Activated naive CD8-positive, alpha-beta T cell treated with anti-CD3 and anti-CD28 coated beads, Interleukin-2, amount 50 U/mL, for 16 hours (primary cell): Measurements from ENCODE around the gene CLDN14.
"Not testable (repeated sequence)": the region's sequence is repeated elsewhere in the genome, so short reads cannot be mapped to it uniquely, and the experiment has no call there.

ENCODE experiments used
- DNase-seq: peaks from one replicate; pipeline ENCODE4 v3.0.0-alpha.2; 2020; ENCODE audit warnings: low read depth, low spot score

The CLDN14 gene

DNA sequence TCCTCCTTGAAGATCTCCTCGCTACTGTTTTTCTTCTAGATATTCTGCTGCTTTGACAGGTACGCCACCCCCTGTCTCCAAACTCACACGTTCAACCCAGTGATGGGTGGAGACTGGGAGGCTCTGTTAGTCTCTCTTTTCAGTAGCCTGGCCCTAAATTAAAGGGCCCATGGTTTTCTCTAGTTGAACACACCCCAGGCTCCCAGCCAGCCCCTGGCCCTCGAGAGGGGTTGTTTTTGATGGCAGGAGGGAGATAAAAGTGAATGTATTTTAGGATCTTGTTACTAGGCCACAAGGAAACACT lies 21.6 kb upstream of the CLDN14 start:
- DNase-seq = no peak

DNA sequence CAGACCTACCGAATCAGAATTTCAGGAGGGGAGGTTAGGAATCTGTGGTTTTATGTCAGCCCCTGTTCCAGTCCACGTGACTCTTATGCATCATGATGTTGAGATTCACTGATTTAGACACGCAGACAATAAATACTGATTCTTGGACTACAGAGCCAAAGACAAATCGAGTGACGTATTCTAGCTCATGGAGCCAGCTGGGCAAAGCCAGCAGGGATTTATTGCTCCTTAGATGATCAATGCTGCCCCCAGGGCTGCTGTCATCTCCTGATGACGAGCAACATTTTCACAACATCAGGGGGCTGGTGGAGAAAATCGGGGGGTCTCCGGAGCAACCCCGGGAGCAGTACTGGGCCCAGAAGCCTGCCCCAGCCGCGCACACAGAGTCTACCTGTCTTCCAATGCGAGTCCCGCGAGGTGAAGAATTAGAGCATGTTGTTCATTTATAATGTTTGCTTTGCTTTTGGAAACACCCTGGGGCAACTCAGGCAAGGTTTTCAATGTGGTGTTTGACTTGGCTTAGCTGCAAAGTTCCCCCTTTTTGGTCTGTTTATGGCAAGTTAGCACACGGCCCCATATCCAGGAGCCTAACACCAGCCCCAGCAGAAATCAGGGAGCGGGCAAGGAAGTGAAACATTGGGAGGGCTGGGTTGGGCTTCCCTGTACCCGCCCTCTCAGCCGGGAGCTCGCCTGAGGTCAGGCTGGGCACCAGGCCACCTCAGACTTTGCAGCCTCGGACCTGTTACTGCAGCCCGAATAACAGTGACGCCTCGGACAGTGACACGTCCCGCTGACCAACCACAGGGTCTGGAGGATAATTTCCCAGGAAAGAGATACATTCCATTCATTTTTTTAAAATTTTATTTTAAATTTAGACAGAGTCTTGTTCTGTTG lies 19.9 kb upstream of the CLDN14 start:
- DNase-seq = no peak

DNA sequence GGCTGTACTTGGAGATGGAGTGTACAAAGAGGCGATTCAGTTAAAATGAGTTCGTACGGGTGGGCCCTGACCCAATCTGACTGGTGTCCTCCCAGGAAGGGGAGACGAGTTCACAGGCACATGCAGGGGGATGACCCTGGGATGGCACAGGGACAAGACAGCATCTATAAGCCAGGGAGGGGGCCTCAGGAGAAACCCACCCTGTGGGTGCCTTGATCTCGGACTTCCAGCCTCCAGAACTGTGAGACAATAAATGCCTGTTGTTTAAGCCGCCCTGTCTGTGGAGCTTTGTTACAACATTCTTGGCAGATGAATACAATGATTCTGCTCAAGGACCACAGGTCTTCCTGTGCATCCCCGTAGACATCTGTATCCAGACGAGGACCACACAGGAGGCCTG lies 14.6 kb upstream of the CLDN14 start:
- DNase-seq = no peak

DNA sequence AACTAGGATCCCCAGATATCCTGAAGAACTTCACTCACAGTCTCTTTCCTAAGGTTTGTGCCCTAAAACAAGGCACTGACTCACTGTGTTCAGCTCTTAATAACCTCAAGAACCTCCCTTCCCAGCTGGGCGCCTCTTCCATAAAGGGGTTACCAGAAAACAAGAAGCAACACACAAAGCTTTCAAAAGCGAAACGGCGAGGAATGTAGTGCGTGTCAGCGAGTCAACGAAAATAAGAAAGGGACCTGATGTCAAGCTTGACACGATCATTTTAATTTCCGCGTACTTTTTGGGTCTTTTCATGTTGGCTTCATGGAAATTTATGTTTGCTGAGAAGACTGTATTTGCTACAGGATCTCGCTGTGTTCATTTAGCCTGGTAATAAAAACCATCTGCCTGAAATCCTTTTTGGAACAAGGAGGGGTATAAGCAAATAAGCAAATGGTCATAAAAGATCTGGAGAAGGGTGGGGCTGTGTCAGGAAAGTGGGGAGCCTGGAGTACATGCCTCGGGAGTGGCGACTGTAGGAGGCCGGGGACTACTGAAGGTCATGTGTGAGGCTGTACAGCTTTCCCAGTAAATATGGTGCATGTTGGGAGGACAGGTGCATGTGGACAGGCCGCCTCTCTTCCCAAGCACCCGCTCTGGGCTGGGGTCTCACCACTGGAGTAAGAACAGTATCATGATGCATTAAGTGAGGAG lies 11.4 kb upstream of the CLDN14 start:
- no peak for DNase-seq

DNA sequence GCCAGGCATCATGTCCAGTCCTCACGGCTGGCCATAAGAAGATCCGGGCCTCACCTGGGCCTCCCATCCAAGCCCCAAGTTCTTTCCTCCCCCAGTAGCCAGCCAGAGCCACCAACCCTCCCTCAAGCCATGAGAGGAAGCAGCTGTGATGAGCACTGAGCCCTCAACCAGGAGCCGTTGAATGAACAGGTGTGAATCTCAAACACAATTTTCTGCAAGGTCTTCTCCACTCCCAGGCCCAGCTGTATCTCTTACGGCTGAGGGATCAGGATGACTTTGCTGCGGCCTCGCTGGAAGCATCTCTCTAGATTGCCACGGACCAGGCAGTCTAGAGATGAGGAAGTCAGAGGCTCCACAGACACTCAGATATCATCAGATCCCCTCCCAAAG lies 9.8 kb upstream of the CLDN14 start:
- no peak for DNase-seq

DNA sequence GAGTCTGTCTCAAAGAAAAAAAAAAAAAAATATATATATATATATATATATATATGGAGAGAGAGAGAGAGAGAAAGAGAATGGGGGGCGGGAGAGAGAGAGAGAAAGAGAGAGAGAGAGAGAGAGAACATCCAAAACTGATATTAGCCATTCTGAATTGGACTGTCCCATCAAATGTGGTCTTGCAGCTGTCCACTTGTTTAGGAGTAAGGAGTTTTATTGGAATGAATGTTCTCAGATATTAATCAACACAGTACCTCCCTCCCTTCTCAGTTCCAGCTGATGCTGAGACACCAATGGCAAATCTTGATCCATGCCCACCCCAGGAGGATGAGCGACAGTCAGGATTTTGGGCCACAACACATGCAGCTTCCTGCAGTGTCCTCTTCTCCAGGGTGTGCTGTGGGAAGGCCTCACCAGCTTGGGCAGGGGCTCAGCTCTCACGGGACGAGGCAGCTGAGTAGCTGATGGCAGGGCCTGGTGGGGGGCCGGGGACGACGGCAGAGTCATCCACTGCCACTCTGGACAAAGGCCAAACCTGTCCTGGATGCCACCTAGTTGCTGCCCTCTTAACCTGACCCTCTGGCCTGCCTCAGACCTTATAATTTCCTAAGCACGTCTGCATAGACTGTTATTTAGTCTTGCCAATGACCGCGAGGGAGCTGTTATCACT lies 9.3 kb upstream of the CLDN14 start:
- DNase-seq = no peak

DNA sequence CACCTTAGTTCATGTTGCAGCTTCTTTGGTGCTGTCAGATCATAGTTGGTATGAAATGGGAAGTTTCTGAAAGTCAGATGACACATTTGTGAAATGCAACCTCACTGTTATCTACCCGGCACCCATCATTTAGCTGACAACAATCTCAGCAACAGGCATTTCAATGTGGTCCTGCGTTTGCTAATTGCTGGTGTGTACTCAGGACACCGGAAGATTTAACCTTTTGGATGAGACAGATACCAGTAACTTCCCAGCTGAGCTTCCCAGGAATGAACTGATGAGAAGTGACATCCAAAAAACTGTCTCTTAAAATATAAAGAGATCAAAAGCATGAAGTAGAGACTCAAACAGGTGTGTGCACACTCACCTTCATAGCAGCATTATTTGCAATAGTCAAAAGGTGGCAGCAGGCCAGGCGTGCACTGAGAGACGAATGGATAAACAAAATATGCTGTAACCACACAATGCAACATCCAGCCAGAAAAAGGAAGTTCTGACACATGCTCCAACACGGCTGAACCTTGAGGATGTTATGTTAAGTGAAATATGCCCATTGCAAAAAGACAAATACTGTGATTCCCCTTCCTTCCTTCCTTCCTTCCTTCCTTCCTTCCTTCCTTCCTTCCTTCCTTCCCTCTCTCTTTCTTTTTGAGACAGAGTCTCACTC lies 7.9 kb upstream of the CLDN14 start:
- no peak for DNase-seq

DNA sequence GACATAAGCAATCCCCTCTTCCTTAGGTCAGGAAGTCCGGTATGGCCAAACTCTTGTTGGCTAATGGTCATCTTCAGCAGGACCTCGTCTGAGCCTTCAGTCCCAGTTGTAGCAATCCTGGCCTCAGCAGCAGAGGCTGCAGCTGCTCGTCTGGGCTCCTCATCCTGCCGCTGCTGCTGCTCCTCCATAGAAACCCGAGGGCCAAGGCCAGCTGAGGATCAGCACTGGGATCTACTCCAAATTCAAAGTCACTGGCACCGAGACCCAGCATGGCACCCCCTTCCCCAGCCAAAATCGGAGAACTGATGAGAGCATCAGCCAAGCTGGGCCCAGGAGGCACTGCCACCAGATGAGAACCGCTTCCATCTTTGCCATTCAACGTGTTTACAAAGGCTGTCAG lies 6.3 kb upstream of the CLDN14 start:
- DNase-seq = no peak

DNA sequence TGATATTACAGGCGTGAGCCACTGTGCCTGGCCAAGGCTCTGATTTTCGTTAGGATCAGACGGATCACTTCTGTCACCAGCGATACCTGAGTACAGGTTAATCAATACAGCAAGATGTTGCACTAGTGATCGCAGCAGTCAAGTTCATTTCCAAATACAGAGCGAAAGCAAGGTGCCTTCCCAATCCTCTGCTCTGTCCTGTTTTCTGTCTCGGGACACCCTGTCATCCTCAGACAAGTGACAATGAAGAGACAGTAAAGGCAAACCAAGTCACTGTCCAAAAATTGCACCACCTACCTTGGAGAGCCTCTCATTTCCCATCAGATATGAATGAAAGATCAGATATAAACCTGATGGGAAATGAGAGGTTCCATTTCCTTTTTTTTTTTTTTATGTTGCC lies 5.6 kb upstream of the CLDN14 start:
- DNase-seq = no peak

DNA sequence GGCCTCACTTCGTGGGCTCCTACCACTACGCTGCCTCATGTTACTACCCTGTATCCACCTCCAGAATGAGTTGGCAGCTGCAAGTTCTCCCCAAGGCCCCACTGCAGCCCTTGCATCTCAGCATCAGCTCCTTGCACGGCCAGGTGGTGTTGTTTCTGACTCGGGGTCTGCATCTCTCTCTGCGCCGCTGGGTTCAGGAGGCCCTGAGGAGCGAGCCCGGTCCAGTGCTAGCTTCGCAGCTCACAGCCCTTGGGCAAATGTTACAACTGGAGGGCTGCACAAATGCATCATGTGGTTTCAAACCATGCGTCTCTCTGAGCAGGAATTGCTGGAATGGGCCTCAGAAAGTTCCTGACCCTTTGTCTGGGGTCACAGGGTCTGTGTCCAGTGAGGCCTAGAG lies 3.2 kb upstream of the CLDN14 start:
- DNase-seq = no peak

DNA sequence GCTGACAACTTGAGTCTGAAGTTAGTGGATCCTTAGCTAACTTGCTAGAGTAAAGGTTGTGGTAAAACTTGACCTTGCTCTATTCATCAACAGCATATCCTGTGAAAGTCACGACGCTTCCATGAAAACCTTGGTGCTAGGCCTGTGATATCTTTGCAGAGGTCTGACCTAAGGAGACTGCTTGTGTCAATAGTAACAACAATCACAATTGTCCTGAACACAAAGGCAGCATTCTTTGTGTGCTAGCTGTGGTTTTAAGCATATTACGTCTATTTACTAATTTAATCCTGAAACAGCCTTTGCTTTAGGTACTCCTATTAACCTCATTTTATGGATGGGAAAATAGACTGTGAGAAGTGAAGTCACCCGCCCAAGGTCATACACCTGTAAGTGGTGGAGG lies 2.8 kb upstream of the CLDN14 start:
- DNase-seq = no peak

DNA sequence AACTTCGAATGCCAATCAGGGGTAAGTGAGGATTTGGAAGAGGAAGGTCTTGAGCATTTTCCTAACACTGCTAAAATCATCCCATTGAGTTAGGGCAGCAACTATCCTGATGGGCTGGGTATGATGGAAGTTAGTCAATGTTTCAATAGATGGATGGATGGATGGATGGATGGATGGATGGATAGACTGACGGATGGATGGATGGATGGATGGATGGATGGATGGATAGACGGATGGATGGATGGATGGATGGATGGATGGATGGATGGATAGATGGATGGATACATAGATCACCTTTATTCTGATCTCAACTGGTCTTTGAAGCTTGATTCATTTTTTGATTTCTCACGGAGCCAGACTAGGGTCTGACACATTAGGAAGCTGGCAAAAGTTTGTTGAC lies 2.3 kb upstream of the CLDN14 start:
- DNase-seq = no peak

DNA sequence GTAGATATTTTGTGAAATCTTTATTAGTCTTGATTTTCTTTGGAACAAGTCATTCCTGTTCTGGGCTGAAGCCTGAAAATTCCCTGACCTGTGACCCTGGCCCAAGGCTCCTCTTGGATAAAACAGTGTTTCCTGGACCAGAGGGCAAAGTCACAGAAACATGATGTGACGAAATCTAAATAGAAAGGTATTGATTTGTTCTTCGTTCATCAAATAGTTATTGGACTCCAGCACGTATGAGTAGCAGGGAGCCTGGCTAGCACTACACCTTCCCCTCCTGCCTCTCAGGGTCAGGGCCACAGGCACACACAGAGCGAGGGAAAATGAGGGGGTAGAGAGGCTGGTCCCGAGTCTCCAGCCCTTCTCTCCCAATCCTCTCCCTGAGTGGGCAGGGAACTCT lies 1.7 kb upstream of the CLDN14 start:
- DNase-seq = no peak

DNA sequence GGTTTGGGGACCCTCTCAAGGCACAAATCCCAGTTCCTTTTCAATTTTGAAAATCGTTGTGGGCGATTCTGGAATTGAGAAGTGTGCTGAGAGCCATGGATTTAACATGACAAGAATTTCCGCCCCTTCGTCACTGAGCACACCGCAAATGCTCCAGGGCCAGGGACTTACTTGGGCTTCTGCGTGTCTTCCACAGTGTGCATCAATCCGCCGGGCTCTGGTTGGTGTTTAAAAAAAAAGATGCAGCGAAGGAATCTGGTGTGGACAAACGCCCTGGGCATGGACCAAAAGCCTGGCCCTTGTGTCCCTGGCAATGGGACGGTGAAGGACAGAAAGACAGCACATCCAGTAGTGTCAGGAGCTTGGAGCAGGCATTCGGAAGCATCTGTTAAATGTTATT lies 696 bp upstream of the CLDN14 start:
- no peak for DNase-seq

DNA sequence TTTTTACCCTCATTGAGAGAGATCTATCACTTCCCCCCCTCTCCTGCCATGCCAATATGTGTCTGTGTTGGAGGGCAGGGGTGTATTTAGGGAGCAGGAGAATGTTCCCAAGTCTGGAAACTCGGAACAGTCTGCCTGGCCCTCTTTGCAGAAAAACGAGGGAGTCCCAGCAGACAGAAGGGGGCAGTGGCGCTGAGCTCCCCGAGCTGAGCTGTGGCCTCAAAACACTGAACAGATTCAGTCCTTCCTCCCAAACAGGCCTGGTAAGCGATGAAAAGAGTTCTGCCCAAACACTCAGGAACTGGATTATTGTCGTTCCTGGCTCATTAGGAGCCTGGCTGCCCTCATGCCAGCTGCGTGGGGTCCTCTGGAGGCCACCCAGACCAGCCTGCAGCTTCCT lies 981 bp downstream of the CLDN14 start:
- no peak for DNase-seq

DNA sequence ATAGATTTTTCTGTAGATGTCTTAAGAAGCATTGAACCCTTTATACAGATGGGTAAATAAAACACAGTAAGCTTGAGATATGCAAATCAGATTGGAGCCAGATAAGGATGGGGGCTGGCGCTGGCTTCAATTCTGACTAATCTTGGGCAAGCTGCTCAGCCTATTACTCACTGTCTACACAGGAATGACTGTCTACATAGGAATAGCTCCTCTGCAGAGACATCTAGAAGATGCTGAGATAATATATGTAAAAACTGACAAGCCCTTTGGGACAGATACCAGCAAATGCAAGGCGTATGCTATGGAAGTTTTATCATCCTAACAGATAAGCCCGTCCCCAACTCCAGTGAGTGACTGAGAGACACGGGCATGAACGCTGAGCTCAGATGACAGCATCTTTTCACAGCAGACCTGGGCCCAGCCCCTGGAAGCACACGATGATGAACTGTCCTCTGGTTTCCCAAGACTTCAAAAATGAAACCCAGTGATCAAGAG lies 1.7 kb downstream of the CLDN14 start:
- no peak for DNase-seq

DNA sequence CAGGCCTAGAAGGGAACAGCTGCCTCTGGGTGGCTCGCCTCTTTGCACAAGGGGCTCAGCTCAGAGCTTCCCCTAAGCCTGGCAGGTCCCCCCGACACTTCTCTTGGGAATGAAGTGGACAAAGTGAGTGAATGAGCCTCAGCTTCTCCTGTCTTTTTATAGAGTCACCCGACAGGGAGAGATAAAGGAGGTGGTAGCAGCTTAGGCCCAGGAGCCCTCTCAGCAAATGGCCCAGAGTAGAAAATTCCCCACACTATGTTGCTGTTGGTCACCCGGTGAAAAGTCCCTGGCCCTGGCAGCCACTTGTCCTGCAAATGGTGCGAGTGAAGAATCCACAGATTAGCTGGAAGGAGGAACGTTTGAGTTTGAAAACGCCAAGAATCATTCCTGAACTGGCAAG lies 2.4 kb downstream of the CLDN14 start:
- no peak for DNase-seq

DNA sequence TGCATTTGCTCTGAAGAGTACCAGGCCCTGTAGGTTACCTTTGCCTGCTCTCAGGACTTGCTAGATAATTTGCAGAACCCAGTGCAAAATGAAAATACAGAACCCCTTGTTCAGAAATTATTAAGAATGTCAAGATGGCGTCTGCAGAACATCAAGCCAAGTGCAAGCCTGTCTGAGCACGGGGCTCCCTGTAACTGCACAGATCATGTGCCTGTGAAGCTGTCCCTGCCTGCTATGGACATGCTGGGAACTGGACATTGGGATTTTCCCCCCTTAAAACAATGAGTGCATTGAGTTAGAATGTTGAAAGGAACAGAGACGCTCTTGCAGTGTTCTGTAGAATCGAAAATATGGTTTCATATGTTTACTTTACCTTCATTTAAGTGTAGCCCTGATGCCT lies 2.9 kb downstream of the CLDN14 start:
- no peak for DNase-seq

DNA sequence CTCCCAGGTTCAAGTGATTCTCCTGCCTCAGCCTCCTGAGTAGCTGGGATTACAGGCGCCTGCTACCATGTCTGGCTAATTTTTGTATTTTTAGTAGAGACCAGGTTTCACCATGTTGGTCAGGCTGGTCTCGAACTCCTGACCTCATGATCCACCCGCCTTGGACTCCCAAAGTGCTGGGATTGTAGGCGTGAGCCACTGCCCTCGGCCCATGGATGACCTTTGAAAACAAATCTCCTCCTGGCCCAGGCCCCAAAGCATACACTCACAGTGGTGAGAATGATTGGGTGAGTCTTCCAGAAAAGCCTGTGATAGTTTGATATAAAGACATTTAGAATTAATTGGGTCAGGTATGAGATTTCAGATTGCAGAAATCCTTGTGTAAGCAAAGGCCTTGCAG lies 3.4 kb downstream of the CLDN14 start:
- not testable (repeated sequence) for DNase-seq

DNA sequence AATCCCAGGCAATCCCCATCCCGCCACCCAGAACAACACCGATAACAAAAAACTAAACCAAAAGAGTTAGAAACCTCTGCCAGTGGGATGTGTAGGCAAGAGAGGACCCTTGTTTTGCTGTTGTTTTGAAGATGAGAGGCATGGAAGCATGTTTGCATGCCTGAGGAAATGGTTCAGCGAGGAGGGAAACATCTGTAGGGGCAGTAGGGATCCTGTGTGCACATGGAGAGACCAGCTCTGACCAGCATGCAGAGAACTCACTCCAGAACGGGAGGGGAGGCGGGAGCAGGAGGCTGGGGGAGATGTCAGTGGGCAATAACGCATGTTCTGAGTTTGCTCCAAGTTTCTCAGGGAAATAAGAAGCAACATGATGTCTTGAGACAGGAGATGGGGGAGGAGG lies 5.3 kb downstream of the CLDN14 start:
- DNase-seq = no peak

DNA sequence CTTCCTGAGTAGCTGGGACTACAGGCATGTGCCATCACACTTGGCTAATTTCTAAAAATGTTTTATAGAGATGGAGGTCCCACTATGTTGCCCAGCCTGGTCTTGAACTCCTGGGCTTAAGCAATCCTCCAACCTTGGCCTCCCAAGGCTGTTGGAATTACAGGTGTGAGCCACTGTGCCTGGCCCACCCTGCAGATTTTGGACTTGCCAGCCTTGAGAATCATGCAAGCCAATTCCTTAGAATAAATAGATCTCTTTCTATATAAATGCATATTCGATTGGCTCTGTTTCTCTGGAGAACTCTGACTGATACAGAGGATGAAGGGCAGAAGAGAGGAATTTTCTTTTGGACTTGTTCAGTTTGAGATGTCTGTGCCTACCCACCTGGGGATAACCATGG lies 6.7 kb downstream of the CLDN14 start:
- no peak for DNase-seq

DNA sequence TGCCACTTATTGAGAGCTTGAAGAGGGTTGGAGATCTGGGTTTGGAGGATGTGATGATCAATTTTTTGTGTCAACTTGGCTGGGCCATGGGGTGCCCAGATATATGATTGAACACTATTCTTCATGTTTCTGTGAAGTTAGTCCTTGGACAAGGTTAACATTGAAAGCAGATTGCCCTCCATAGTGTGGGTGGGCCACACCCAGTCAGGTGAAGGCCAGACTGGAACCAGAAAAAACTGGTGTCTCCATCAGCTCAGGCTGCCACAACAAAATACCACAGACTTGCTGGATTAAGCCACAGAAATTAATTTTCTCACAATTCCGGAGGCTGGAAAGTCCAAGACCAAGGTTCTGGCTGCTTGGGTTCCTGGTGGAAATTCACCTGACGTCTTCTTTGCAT lies 7.5 kb downstream of the CLDN14 start:
- no peak for DNase-seq
